GM20000 (cell line): ENCODE data around the gene ZNG1A.
A peak's percentile ranks its signal among the peaks of the same experiment; 100 is the strongest.
"Not testable (repeated sequence)": the region's sequence is repeated elsewhere in the genome, so short reads cannot be mapped to it uniquely, and the experiment has no call there.

ENCODE experiments used
- DNase-seq: peaks from one replicate; pipeline ENCODE4 v3.0.0; 2012; ENCODE audit warnings: low spot score

The ZNG1A gene

GRCh38 chr9:112589-113467 is 66.0 kb downstream of the ZNG1A start:
- peak; percentile 2 for DNase-seq

GRCh38 chr9:110672-111071 is 68.2 kb downstream of the ZNG1A start:
- not testable (repeated sequence) for DNase-seq

DNA sequence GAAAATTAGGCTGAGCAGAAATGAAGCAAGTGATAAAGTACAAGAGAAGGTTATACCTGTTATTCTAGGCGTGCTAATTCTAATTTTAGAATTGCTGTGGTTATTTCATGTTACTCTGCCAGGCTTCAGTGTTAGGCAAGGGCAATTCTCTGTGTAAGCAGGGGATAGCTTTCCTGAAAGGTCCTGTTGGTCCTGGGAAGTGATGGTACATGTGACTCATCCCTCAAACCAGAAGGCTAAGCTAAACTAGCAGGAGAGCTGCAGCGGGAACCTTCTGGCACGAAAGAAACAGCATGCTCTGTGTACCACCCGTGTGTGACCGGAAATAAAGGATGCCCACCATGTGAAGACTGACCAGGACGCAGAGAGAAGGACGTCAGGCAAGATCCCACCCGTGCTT is 69.3 kb downstream of the ZNG1A start:
- DNase-seq, result not testable (repeated sequence)

GRCh38 chr9:108742-109495 is 69.9 kb downstream of the ZNG1A start:
- not testable (repeated sequence) for DNase-seq

GRCh38 chr9:105991-106390 is 72.9 kb downstream of the ZNG1A start:
- DNase-seq, result not testable (repeated sequence)

DNA sequence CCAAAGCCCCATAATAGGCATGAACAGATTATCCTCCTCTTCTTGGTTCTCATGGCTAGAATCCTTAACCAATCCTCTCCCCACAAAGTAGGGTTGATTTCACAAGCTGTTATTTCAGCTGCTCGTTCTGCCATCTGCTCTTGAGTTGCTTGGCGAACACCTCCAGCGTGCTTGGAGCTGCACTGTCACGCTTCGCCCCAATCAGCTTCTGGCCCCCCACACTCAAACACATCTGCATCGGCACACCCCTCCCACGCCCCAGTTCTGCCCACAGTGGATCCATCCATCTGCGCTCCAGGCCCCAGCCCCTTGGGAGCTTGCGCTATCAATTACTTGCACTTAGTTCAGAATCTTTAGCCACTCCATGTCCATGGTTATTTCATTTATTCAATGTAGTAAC is 78.4 kb downstream of the ZNG1A start:
- DNase-seq, result not testable (repeated sequence)

DNA sequence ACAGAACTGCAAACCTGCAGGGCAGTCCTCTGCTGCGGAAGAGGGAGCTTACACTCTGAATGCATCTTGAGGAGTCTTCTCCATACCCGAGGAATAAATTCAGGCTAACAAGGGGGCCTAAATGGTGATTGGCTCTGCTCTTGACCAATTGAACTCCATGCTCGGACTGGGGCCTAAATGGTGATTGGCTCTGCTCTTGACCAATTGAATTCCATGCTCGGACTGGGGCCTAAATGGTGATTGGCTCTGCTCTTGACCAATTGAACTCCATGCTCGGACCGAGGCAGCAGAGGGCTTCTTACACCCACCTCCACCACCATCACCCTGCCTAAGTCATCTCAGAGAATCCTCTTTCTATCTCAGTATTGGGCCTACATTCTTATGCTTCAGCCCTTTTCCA is 79.0 kb downstream of the ZNG1A start:
- DNase-seq, result not testable (repeated sequence)

DNA sequence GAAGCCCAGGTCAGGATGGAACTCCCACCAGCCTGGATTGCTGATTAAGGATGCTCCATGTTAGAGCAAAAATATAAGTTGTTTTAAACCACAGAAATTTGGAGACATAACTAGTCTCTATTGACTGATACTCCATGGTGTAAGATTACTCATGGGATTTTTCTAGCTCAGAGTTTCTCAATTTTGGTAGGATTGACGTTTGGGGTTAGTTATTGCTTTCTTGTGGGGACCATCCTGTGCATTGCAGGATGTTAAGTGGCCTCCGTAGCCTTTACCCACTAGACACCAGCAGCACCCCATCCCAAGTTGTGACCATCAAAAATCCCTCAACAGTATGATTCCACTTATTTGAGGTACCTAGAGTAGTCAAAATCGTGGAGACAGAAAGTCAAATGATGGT is 80.1 kb downstream of the ZNG1A start:
- DNase-seq, result not testable (repeated sequence)

- not testable (repeated sequence) for DNase-seq
Measured at GRCh38 chr9:94992-95391, 83.9 kb downstream of the ZNG1A start.

GRCh38 chr9:94323-94722 is 84.5 kb downstream of the ZNG1A start:
- not testable (repeated sequence) for DNase-seq

DNA sequence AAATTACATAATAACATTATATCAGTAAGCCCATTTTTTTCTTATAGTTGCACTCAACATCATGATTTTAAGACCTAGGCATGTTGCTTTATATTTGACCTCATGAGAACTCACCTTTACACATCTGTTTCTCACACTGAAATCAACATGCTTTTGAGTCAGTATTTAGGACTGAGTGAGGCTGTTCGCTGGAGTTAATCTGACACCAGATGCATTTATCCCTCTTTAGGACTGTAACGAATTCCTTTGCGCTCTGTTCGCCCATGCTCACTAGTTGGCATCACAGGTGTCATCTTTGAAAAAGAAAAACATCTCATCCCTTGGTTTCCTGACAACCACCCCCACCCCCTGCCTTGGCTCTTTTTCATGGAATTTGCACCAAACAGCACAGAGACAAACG is 84.9 kb downstream of the ZNG1A start:
- not testable (repeated sequence) for DNase-seq

- DNase-seq, result not testable (repeated sequence)
Measured at GRCh38 chr9:90851-91250, 88.0 kb downstream of the ZNG1A start.

- not testable (repeated sequence) for DNase-seq
Measured at GRCh38 chr9:88396-89037, 90.3 kb downstream of the ZNG1A start.

DNA sequence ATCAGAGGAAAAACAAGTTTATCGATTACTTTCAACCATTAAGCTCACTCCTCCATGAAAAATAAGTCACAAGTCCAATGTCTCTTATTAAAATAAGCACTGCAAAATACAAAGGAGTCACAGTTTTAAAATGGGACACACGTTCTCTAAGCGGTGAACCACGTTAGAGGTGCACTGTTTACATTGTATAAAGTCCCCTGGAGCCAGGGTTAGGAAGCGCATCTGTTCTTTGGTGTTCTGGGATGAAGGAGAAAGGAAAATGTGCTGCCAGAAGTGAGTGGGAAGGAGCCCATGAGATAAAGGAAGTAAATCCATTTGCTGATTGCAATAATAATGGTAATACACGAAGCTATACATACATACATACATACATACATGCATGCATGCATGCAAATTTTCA is 91.0 kb downstream of the ZNG1A start:
- DNase-seq, result not testable (repeated sequence)

DNA sequence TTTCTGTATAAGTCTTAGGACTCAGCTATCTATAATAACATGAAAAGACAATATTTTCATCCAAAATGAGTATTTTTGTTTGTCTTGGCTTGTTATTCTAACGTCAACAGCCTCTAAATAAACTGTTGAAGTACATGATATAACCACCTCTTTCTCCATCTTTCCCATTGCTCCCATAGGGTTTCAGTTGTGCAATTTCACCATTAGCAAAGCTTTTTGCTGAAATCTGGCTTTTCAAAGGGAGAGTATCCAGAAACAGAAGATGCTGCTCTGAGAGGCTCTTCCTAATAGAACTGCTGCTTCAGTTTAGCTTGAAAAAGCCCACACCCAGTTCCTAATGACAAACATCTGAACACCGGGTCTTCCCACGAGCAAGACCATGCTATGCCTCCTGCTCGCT is 91.8 kb downstream of the ZNG1A start:
- not testable (repeated sequence) for DNase-seq

DNA sequence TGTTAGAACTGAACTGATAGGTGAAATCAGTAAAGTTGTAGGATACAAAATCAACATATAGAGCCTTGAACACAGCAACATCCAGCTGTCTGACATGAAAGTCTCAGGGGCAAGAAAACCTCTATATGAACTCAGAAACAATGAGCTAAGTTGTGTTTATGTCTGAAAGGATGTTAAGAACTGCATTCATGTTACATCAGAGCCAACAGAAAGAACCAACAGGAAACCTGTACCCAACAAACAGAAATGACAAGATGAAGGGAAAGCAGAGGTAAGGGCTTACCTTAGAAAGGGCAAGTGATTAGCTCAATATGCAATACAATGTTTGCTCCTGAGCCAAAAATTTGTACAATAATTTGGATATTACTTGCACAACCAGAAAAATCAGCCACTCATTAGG is 92.2 kb downstream of the ZNG1A start:
- DNase-seq, result not testable (repeated sequence)

GRCh38 chr9:82932-83689 is 95.7 kb downstream of the ZNG1A start:
- DNase-seq, result not testable (repeated sequence)

GRCh38 chr9:78333-78732 is 100.5 kb downstream of the ZNG1A start:
- DNase-seq, result not testable (repeated sequence)

DNA sequence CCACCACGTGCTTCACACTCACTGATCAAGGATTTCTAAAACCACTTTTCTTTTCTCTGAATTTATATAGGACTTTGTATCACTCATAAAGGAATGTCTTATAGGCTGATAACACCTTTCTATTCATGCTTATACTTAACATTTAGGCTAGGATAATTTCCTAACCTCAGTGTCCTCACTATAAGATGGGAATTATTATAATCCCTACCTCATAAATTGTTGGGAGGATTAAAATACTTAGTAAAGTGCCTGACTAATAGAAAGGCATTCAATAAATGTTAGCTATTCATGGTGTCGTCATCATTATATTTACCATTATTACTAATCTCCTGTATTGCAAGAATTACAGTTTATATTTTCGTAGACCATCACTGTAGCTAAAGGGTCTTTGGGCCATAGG is 102.5 kb downstream of the ZNG1A start:
- not testable (repeated sequence) for DNase-seq

DNA sequence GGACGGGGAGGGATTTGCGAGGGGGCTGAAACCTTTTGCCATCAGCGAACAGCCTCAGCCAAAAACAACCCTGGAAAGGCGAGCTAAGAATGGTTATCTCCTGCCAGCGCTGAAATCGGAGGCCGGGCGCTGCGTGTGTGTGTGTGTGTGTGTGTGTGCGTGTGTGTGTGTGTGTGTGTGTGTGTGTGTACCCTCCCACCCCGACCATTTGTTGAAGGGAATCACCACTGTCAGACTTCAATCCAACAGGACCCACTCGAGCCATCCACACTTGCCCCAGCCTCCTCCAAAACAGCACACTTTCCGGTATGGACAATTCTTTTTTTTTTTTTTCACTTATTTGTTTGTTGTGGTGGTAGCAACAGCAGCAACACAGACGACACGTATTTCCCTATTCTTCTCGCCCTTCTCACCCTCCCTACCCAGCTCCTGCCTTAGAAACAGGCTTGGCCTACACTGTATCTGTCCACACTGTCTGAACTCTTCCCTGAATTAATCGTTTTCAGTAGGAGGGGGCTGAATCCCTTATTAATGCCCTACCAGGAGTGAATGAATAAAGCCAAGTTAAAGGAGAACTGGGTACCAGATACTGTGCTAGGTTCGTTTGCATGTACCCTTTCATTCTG is 104.8 kb downstream of the ZNG1A start:
- DNase-seq, result not testable (repeated sequence)
